Activated CD8-positive, alpha-beta memory T cell treated with anti-CD3 and anti-CD28 coated beads, Interleukin-2, amount 50 U/mL, for 1 hour (primary cell): ENCODE results near the gene OVCH2.
"Not testable (repeated sequence)": the region's sequence is repeated elsewhere in the genome, so short reads cannot be mapped to it uniquely, and the experiment has no call there.

ENCODE experiments used
- DNase-seq: peaks from one replicate; pipeline ENCODE4 v3.0.0-alpha.2; 2020; ENCODE audit errors: extremely low read depth

OVCH2 gene

GRCh38 chr11:7706377-7706776 is at the start of gene OVCH2:
Gene OVCH2, minus strand, starts transcription at chr11:7706477. Its CDS starts 83 bp downstream, at chr11:7706394.
- DNase-seq, result no peak

- no peak for DNase-seq
Observed at GRCh38 chr11:7749456-7749855, 43.2 kb upstream of the OVCH2 start.

GRCh38 chr11:7734767-7735166 is 28.5 kb upstream of the OVCH2 start:
- DNase-seq, result not testable (repeated sequence)

- DNase-seq, result no peak
Observed at GRCh38 chr11:7714786-7715185, 8.5 kb upstream of the OVCH2 start.

GRCh38 chr11:7703740-7704139 is 2.5 kb downstream of the OVCH2 start:
- DNase-seq, result no peak

GRCh38 chr11:7696424-7696823 is 9.9 kb downstream of the OVCH2 start:
- DNase-seq, result no peak

- DNase-seq, result no peak
Observed at GRCh38 chr11:7694235-7694634, 12.0 kb downstream of the OVCH2 start.

GRCh38 chr11:7692426-7692825 is 13.9 kb downstream of the OVCH2 start:
- no peak for DNase-seq

GRCh38 chr11:7691759-7692350 is 14.4 kb downstream of the OVCH2 start:
- DNase-seq, result no peak

- DNase-seq, result no peak
Observed at GRCh38 chr11:7690648-7691047, 15.6 kb downstream of the OVCH2 start.

GRCh38 chr11:7689239-7689638 is 17.0 kb downstream of the OVCH2 start:
- DNase-seq, result no peak

GRCh38 chr11:7688238-7688826 is 17.9 kb downstream of the OVCH2 start:
- DNase-seq, result no peak

- DNase-seq, result no peak
Observed at GRCh38 chr11:7687386-7687785, 18.9 kb downstream of the OVCH2 start.

- DNase-seq, result no peak
Observed at GRCh38 chr11:7686761-7687160, 19.5 kb downstream of the OVCH2 start.

GRCh38 chr11:7683571-7683970 is 22.7 kb downstream of the OVCH2 start:
- no peak for DNase-seq

- no peak for DNase-seq
Observed at GRCh38 chr11:7677796-7678201, 28.5 kb downstream of the OVCH2 start.

GRCh38 chr11:7677071-7677470 is 29.2 kb downstream of the OVCH2 start:
- no peak for DNase-seq

- DNase-seq, result no peak
Observed at GRCh38 chr11:7675631-7676030, 30.6 kb downstream of the OVCH2 start.

GRCh38 chr11:7673724-7674434 is 32.4 kb downstream of the OVCH2 start:
- no peak for DNase-seq

- DNase-seq, result no peak
Observed at GRCh38 chr11:7672960-7673723, 33.1 kb downstream of the OVCH2 start, which contains the start of gene CYB5R2. Gene CYB5R2, minus strand, starts transcription at chr11:7673500. Its CDS starts 675 bp downstream, at chr11:7672825.

GRCh38 chr11:7672276-7672959 is 33.9 kb downstream of the OVCH2 start:
- DNase-seq, result no peak
